ENCODE measurements around the gene C1QTNF2.

C1QTNF2 gene

GRCh38 chr5:160361624-160362228 lies 8.7 kb downstream of the C1QTNF2 start:
- no peak for TF ChIP-seq CTCF (IDR thresholded peaks at IDR 0.05; ENCODE audit: low read depth, low read length)
- DNase-seq (ENCODE audit: extremely low read depth, low read depth) = no peak

- TF ChIP-seq CTCF (IDR thresholded peaks at IDR 0.05; ENCODE audit: low read depth, low read length) = no peak
Measured at GRCh38 chr5:160360310-160360709, 10.1 kb downstream of the C1QTNF2 start.

GRCh38 chr5:160359816-160360215 lies 10.6 kb downstream of the C1QTNF2 start:
- DNase-seq (ENCODE audit: extremely low read depth, low read depth) = no peak
- no peak for TF ChIP-seq CTCF (IDR thresholded peaks at IDR 0.05; ENCODE audit: low read depth, low read length)

More at GRCh38 chr5:160360310-160360709, 10.1 kb downstream of the C1QTNF2 start:
- no peak for DNase-seq (ENCODE audit: extremely low read depth, low read depth)

GRCh38 chr5:160359242-160359641 lies 11.2 kb downstream of the C1QTNF2 start:
- no peak for TF ChIP-seq CTCF (IDR thresholded peaks at IDR 0.05; ENCODE audit: low read depth, low read length)
- DNase-seq (ENCODE audit: extremely low read depth, low read depth) = no peak

- TF ChIP-seq CTCF (IDR thresholded peaks at IDR 0.05; ENCODE audit: low read depth, low read length) = no peak
- no peak for DNase-seq (ENCODE audit: extremely low read depth, low read depth)
Measured at GRCh38 chr5:160357861-160358411, 12.5 kb downstream of the C1QTNF2 start.

- TF ChIP-seq CTCF (IDR thresholded peaks at IDR 0.05; ENCODE audit: low read depth, low read length) = no peak
- no peak for DNase-seq (ENCODE audit: extremely low read depth, low read depth)
Measured at GRCh38 chr5:160357394-160357793, 13.0 kb downstream of the C1QTNF2 start.

GRCh38 chr5:160356550-160357347 lies 13.7 kb downstream of the C1QTNF2 start:
- no peak for DNase-seq (ENCODE audit: extremely low read depth, low read depth)
- no peak for TF ChIP-seq CTCF (IDR thresholded peaks at IDR 0.05; ENCODE audit: low read depth, low read length)
